ENCODE results near the gene PFDN4.
"Not testable (repeated sequence)": the region's sequence is repeated elsewhere in the genome, so short reads cannot be mapped to it uniquely, and the experiment has no call there.

PFDN4 gene

GRCh38 chr20:54221996-54222890 is 14.4 kb downstream of the PFDN4 start:
- in situ Hi-C loops (cut with HindIII; ENCODE audit: low sequenced_read_pairs) = no loop called here

- in situ Hi-C loops (cut with HindIII; ENCODE audit: low sequenced_read_pairs) = no loop called here
Observed at GRCh38 chr20:54223285-54223684, 15.4 kb downstream of the PFDN4 start.

GRCh38 chr20:54223751-54224150 is 15.9 kb downstream of the PFDN4 start:
- in situ Hi-C loops (cut with HindIII; ENCODE audit: low sequenced_read_pairs) = no loop called here

GRCh38 chr20:54224642-54225041 is 16.8 kb downstream of the PFDN4 start:
- in situ Hi-C loops (cut with HindIII; ENCODE audit: low sequenced_read_pairs) = not testable (repeated sequence)

- in situ Hi-C loops (cut with HindIII; ENCODE audit: low sequenced_read_pairs) = no loop called here
Observed at GRCh38 chr20:54227241-54227640, 19.4 kb downstream of the PFDN4 start.

GRCh38 chr20:54227751-54228150 is 19.9 kb downstream of the PFDN4 start:
- in situ Hi-C loops (cut with HindIII; ENCODE audit: low sequenced_read_pairs) = no loop called here

DNA sequence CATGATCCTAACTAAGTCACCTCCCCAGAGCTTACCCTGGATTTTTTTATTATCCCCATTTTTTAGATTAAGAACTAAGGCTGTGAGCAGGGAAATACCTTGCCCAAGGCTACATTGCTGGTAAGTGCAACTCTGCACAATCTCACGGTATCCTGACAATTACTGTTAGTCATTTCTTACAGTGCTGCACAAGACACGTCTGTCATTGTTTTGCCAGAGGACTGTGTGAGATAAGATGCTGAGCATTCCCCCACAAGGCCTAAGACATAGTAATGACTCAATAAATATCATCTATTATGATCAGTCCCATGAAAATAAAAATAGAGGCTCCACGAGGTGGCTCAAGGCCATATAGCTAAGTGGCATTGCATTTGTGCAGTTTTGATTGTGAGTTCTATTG is 21.0 kb downstream of the PFDN4 start:
- in situ Hi-C loops (cut with HindIII; ENCODE audit: low sequenced_read_pairs) = no loop called here

DNA sequence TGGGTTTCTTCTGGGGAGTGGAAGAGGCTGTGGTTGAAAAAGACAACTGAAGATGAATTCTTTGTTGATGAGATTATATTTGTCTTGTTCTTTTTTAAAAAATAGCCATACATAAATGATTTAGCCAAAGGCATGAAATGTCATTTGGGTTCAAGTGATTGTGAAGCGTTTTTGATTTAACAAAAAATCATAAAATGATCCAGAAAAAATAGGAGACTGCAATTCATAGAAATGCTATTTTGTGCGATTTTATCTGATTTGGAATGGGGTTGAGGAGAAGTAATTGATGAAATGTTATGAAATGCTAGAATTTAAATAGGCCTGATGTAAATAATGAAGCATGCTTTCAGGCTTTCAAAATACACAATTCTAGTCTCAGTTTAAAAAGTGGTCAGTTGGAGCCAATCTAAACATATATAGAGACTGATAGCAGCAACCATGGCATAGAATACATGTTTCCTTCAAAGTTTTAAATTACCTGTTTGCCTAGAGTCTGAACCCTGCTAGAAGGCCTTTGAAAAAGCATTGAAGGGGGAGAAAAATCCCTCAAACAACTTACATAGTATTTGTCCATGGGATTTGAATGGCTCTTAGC is 21.8 kb downstream of the PFDN4 start:
- in situ Hi-C loops (cut with HindIII; ENCODE audit: low sequenced_read_pairs) = no loop called here

GRCh38 chr20:54231036-54231435 is 23.1 kb downstream of the PFDN4 start:
- in situ Hi-C loops (cut with HindIII; ENCODE audit: low sequenced_read_pairs) = no loop called here

DNA sequence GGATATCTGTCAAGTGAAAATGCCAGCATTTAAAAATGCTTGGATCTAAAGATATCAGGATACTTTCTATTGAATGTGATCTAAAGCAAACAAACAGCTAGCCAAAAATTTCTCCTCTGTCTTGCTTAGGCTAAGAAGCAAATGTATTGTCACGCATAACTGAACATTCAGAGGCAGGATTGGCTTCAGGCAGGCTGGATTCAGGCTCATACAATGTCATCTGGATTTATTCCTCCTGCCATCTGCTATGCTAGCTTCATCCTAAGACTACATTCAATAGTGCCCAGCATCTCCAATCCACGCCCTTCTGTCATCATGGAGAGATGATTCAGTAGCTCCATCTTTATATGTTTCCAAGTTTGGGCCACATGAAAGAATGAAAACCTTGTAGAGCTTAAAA is 27.1 kb downstream of the PFDN4 start:
- in situ Hi-C loops (cut with HindIII; ENCODE audit: low sequenced_read_pairs) = no loop called here

GRCh38 chr20:54237116-54237943 is 29.4 kb downstream of the PFDN4 start:
- in situ Hi-C loops (cut with HindIII; ENCODE audit: low sequenced_read_pairs) = no loop called here

GRCh38 chr20:54244113-54244512 is 36.2 kb downstream of the PFDN4 start:
- in situ Hi-C loops (cut with HindIII; ENCODE audit: low sequenced_read_pairs) = no loop called here

DNA sequence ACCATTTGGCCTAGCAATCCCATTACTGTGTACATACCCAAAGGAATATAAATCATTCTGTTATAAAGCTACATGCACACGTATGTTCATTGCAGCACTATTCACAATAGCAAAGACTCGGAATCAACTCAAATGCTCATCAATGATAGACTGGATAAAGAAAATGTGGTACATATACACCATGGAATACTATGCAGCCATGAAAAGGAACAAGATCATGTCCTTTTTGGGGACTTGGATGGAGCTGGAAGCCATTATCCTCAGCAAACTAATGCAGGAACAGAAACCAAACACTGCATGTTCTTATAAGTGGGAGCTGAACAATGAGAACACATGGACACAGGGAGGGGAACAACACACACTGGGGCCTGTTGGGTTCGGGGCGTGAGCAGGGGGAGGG is 40.8 kb downstream of the PFDN4 start:
- in situ Hi-C loops (cut with HindIII; ENCODE audit: low sequenced_read_pairs) = not testable (repeated sequence)

DNA sequence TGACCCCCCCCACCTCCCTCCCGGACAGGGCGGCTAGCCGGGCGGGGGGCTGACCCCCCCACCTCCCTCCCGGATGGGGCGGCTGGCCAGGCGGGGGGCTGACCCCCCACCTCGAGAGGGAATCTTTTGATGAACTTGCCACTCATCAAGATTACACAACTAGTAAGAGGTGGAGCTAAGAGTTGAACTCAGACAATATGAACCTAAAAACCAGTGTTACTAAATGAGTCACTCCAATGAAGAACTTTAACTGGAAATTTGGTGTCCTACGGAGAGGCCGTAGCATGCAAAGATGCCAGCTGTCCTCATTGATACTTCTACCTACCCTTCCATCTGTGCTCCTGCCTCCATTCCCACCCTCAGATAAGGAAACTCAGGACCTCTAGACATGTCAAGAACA is 42.8 kb downstream of the PFDN4 start:
- in situ Hi-C loops (cut with HindIII; ENCODE audit: low sequenced_read_pairs) = no loop called here

- in situ Hi-C loops (cut with HindIII; ENCODE audit: low sequenced_read_pairs) = no loop called here
Observed at GRCh38 chr20:54251096-54251495, 43.2 kb downstream of the PFDN4 start.

DNA sequence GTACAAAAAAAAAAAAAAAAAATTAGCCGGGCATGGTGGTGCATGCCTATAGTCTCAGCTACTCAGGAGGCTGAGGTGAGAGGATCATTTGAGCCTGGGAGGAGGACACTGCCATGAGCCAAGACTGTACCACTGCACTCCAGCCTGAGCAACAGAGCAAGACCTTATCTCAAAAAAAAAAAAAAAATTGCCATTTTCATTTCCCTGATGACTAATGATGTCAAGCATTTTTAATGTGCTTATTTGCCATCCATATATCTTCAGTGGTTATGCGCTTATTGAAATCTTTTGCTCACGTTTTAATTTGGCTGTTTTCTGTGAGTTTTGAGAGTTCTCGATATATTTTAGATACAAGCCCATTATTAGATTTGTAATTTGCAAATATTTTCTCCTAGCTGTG is 46.7 kb downstream of the PFDN4 start:
- in situ Hi-C loops (cut with HindIII; ENCODE audit: low sequenced_read_pairs) = no loop called here

DNA sequence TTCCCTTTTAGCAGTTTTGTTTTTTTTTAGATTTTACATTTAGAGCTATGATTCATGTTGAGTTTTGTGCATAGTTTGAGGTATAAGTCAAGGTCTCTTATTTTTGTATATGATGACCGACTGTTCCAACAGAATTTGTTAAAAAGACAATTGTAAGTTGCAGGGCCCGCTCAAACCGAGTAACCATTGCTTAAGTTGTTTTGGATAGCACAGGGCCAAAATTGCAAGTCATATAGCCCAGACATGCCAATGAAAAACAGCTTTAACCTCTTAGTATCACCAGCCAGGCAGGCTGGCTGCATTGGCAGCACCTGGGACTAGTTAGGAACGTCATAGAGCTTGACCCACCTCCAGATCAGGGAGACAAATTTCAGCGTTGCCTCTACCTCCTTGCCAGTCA is 47.3 kb downstream of the PFDN4 start:
- in situ Hi-C loops (cut with HindIII; ENCODE audit: low sequenced_read_pairs) = loop anchor here (5.0 kb wide), 1 partner anchor 38 kb away; no protein-coding TSS in a partner anchor

DNA sequence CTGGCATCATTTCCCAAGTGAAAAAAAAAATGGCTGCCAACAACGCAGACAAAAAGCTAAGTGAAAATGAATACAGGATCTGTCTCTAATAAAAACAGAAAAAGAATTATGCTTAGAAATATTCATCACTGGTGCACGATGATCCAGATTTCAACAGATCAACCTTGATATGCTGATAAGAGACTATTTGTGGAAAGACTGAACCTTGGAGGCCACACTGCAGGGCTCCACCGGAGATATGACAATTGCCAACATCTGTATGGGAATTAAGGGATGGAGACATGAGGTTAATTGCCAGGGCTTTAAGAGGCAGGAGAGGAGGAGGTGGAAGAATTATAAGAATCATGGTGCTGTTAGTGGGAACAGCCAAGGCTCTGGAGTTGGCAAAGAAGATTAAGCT is 48.3 kb downstream of the PFDN4 start:
- in situ Hi-C loops (cut with HindIII; ENCODE audit: low sequenced_read_pairs) = loop anchor here (5.0 kb wide), 1 partner anchor 39 kb away; no protein-coding TSS in a partner anchor

GRCh38 chr20:54257071-54257816 is 49.4 kb downstream of the PFDN4 start:
- in situ Hi-C loops (cut with HindIII; ENCODE audit: low sequenced_read_pairs) = loop anchor here (5.0 kb wide), 1 partner anchor 40 kb away; no protein-coding TSS in a partner anchor

- in situ Hi-C loops (cut with HindIII; ENCODE audit: low sequenced_read_pairs) = no loop called here
Observed at GRCh38 chr20:54260116-54260515, 52.2 kb downstream of the PFDN4 start.

DNA sequence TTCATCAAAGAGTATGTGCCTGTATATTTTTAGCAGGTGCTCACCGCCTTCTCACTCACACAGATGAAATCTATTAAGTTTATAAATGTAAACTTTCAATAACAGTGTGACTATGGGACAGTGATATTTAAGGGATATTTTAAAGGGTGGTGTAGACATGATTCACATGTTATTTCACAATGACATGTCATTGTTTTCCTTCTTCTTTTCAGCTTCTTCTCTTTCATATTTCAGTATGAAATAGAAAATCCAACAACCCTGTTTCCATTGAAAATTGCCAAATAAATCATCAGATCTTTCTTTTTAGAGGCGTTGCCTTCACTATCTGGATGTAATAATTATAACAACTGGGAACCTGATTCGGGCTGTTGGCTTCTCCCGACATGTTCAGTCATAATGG is 54.8 kb downstream of the PFDN4 start:
- in situ Hi-C loops (cut with HindIII; ENCODE audit: low sequenced_read_pairs) = no loop called here
